Measurements from ENCODE around the gene LRP1.

DNA sequence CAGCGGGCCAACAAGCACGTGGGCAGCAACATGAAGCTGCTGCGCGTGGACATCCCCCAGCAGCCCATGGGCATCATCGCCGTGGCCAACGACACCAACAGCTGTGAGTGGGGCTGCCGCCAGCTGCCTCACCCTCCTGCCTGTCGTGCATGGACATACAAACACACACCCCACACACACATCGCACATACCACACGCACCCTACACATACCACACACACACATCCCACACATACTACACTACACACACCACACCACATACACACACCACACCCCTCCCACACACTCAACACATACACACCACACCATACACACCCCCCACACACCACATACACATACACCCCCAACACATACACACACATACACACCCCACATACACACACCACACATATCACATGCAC is 63.1 kb downstream of the LRP1 start:
- TF ChIP-seq, protein P1, sequence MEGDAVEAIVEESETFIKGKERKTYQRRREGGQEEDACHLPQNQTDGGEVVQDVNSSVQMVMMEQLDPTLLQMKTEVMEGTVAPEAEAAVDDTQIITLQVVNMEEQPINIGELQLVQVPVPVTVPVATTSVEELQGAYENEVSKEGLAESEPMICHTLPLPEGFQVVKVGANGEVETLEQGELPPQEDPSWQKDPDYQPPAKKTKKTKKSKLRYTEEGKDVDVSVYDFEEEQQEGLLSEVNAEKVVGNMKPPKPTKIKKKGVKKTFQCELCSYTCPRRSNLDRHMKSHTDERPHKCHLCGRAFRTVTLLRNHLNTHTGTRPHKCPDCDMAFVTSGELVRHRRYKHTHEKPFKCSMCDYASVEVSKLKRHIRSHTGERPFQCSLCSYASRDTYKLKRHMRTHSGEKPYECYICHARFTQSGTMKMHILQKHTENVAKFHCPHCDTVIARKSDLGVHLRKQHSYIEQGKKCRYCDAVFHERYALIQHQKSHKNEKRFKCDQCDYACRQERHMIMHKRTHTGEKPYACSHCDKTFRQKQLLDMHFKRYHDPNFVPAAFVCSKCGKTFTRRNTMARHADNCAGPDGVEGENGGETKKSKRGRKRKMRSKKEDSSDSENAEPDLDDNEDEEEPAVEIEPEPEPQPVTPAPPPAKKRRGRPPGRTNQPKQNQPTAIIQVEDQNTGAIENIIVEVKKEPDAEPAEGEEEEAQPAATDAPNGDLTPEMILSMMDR (IDR thresholded peaks at IDR 0.05; ENCODE audit: insufficient read depth, low read length) = no peak
- TF ChIP-seq, protein P2, sequence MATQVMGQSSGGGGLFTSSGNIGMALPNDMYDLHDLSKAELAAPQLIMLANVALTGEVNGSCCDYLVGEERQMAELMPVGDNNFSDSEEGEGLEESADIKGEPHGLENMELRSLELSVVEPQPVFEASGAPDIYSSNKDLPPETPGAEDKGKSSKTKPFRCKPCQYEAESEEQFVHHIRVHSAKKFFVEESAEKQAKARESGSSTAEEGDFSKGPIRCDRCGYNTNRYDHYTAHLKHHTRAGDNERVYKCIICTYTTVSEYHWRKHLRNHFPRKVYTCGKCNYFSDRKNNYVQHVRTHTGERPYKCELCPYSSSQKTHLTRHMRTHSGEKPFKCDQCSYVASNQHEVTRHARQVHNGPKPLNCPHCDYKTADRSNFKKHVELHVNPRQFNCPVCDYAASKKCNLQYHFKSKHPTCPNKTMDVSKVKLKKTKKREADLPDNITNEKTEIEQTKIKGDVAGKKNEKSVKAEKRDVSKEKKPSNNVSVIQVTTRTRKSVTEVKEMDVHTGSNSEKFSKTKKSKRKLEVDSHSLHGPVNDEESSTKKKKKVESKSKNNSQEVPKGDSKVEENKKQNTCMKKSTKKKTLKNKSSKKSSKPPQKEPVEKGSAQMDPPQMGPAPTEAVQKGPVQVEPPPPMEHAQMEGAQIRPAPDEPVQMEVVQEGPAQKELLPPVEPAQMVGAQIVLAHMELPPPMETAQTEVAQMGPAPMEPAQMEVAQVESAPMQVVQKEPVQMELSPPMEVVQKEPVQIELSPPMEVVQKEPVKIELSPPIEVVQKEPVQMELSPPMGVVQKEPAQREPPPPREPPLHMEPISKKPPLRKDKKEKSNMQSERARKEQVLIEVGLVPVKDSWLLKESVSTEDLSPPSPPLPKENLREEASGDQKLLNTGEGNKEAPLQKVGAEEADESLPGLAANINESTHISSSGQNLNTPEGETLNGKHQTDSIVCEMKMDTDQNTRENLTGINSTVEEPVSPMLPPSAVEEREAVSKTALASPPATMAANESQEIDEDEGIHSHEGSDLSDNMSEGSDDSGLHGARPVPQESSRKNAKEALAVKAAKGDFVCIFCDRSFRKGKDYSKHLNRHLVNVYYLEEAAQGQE (IDR thresholded peaks at IDR 0.05; ENCODE audit: insufficient replicate concordance, low read depth) = no peak
- TF ChIP-seq POLR2AphosphoS5 (IDR thresholded peaks at IDR 0.05; ENCODE audit: low read depth) = no peak
